CMK (cell line): ENCODE measurements around the gene MTA1.

Experiments
- DNase-seq: peaks from one replicate; pipeline ENCODE4 v3.0.0-alpha.2; 2010; ENCODE audit warnings: low read depth

Gene MTA1

GRCh38 chr14:105465209-105466031, 45.8 kb downstream of the MTA1 start:
- no peak for DNase-seq

GRCh38 chr14:105466531-105467248, 47.1 kb downstream of the MTA1 start:
- DNase-seq: no peak

- no peak for DNase-seq
Measured at GRCh38 chr14:105467249-105467941, 47.8 kb downstream of the MTA1 start.

DNA sequence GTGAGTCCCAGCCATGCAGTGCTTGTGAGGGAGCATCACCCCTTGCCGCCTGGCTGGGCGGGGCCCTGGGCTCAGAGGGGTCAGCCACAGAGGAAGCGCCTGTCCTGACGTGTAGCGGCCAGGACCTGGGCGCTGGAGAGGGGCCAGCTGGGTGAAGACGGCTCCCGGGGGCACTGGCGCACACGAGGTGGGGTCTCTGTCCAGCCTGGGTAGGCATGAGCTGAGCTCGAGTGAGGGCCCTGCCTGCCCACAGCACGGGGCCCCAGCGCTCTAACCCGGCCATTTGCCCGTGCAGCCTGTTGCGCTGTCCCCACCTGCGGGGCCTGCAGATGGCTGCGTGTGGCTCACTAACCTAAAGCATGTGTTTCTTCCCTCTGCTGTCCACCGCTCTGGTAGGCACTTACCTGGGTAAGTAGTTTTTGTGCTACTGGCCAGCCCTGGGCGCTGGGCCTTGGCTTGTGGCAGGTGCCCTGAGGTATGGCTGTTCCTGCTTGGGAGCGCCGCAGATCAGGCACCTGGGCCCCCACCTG, 48.4 kb downstream of the MTA1 start:
- no peak for DNase-seq

- no peak for DNase-seq
Measured at GRCh38 chr14:105468621-105469241, 49.1 kb downstream of the MTA1 start.

GRCh38 chr14:105469456-105470349, 50.1 kb downstream of the MTA1 start:
- no peak for DNase-seq

DNA sequence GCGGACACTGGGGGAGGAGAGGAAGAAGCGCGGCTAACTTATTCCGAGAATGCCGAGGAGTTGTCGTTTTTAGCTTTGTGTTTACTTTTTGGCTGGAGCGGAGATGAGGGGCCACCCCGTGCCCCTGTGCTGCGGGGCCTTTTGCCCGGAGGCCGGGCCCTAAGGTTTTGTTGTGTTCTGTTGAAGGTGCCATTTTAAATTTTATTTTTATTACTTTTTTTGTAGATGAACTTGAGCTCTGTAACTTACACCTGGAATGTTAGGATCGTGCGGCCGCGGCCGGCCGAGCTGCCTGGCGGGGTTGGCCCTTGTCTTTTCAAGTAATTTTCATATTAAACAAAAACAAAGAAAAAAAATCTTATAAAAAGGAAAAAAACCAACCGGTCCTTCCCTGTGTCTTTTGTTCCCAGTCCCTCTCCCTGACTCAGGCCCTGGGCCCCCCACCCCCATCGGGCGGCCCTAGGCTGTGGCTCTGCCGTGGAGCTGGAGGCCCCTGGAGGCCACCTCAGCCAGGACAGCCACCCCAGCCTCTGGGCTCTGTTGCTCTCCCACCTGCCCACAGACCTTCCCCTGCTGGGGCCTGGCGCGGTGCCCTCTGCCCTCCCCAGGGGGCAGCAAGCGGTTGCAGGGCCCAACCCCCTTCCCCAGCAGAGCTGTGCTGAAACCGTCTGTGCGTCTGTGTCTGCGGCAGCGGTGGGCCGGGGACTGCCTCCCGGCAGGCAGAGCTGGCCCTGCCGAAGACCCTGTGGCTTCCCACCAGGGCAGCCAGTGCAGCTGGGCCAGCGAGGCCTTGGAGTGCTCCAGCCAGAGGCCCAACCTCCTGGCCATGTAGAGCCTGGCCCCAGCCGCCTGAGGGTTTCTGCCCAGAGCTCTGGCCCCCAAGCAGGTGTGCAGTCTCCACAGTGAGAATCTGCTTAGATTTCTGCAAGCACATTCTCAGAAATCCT, 51.0 kb downstream of the MTA1 start:
- no peak for DNase-seq

DNA sequence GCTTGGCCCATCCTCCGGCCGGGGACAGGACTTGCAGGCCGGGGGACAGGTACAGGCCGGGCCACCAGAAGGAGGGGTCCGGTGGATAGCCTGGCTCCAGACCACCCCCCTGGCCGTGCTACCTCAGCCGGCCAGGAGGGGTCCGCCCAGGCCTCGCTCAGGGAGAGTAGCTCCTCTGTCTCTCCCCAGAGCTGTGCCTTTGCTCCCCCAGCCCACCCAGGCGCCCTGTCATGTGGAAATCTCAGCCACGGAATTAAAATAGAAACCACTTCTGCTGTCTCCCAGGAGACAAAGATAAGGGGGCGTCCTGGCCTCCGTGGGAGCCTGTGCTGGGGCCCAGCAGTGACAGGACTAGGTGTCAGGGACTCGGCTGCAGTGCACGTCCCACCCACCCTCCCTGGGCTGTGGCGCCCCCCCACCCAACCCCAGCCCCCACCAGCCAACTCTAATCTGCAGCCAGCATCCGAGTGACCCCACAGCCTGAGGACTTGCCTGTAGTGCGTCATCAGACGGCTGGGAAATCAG, 51.7 kb downstream of the MTA1 start:
- no peak for DNase-seq

GRCh38 chr14:105471823-105472485, 52.3 kb downstream of the MTA1 start:
- no peak for DNase-seq

- DNase-seq: no peak
Measured at GRCh38 chr14:105472486-105472991, 52.9 kb downstream of the MTA1 start.

- DNase-seq: no peak
Measured at GRCh38 chr14:105473033-105473676, 53.5 kb downstream of the MTA1 start.

- DNase-seq: no peak
Measured at GRCh38 chr14:105473677-105474482, 54.3 kb downstream of the MTA1 start.

DNA sequence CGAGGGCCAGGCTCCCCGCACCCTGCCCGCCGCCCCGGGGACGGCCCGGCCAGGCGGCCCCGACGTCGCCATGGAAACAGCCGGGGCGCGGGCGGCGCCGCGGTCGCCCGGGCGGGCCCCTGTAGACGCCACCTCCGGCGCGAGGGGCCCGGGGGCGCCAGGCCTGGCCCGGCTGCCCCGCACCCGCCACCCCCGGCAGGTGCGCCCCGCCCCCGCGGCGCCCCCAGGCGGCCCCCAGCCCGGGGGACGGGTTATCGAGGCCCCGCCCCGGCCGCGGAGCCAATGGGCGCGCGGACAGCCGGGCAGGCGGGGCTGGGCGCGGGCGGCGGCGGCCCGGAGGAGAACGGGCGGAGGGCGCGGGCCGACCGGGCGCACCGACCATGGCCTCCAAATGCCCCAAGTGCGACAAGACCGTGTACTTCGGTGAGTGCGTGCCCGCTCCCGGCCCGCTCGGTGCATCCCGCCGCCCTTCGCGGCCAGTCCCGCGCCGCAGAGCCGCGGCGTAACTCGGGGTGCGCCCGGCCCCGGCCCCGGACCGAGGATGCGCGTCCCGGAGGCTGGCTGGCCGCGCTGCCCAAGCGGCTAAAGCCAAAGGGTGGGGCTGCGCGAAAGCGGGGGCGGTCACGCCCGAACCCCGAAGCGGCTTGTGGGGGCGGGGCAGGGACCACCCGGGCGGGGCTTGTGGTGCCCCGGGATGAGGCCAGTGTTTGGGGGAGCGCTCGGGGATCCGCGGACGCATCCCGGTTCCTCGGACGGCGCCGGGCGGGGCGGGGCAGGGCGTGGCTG, 55.0 kb downstream of the MTA1 start, which contains the start of gene CRIP2:
Gene CRIP2, plus strand, starts transcription at position 339 of the 786 bp plus-strand sequence. Its CDS starts 42 bp downstream, at position 381.
- no peak for DNase-seq

- no peak for DNase-seq
Measured at GRCh38 chr14:105475269-105476096, 55.9 kb downstream of the MTA1 start.

GRCh38 chr14:105476097-105476830, 56.6 kb downstream of the MTA1 start:
- no peak for DNase-seq
